Activated CD4-positive, alpha-beta memory T cell treated with anti-CD3 and anti-CD28 coated beads, Interleukin-2, amount 10 ng/mL, durations not matched to agents 7 days and 5 days (primary cell): Measurements from ENCODE around the gene QKI. TPM values are rescaled to one million over a fixed set of nuclear protein-coding genes. Genes with fewer than 3 reads are reported as not detected.

Experiments used
- CTCF ChIA-PET: fragments of 350-600 bp; sonication (Branson Sonifier 250); formaldehyde crosslinking; loops from one replicate; lab custom pipeline; 2021; ENCODE audit warnings: antibody characterized with exemption, inconsistent platforms; lab: Charles Lee
- POLR2A ChIA-PET: fragments of 350-600 bp; sonication (Branson Sonifier 250); formaldehyde crosslinking; loops from one replicate; lab custom pipeline; 2021; ENCODE audit warnings: antibody characterized with exemption; lab: Charles Lee
- DNase-seq: peaks from one replicate; pipeline ENCODE4 v3.0.0-alpha.2; 2020
- H3K27ac Mint-ChIP-seq: one replicate; pipeline ENCODE4 v1.8.0; 2021; ENCODE audit warnings: mild to moderate bottlenecking, mixed read lengths
- H3K27me3 Mint-ChIP-seq: one replicate; pipeline ENCODE4 v1.8.0; 2021; ENCODE audit warnings: mixed read lengths
- H3K36me3 Mint-ChIP-seq: one replicate; pipeline ENCODE4 v1.8.0; 2021; ENCODE audit warnings: low read depth, mixed read lengths
- H3K4me1 Mint-ChIP-seq: one replicate; pipeline ENCODE4 v1.8.0; 2021; ENCODE audit warnings: mixed read lengths
- H3K4me3 Mint-ChIP-seq: one replicate; pipeline ENCODE4 v1.8.0; 2021; ENCODE audit warnings: mild to moderate bottlenecking, mixed read lengths
- H3K9me3 Mint-ChIP-seq: one replicate; pipeline ENCODE4 v1.8.0; 2021; ENCODE audit warnings: mixed read lengths
- total RNA-seq, 2 experiments: library from RNA; stranded (reverse); gene quantifications; one replicate each; pipeline ENCODE4 v1.2.3, GENCODE V29; 2021

QKI gene
- total RNA-seq = 10 to 100 TPM; 67.6 to 74.6 TPM

DNA sequence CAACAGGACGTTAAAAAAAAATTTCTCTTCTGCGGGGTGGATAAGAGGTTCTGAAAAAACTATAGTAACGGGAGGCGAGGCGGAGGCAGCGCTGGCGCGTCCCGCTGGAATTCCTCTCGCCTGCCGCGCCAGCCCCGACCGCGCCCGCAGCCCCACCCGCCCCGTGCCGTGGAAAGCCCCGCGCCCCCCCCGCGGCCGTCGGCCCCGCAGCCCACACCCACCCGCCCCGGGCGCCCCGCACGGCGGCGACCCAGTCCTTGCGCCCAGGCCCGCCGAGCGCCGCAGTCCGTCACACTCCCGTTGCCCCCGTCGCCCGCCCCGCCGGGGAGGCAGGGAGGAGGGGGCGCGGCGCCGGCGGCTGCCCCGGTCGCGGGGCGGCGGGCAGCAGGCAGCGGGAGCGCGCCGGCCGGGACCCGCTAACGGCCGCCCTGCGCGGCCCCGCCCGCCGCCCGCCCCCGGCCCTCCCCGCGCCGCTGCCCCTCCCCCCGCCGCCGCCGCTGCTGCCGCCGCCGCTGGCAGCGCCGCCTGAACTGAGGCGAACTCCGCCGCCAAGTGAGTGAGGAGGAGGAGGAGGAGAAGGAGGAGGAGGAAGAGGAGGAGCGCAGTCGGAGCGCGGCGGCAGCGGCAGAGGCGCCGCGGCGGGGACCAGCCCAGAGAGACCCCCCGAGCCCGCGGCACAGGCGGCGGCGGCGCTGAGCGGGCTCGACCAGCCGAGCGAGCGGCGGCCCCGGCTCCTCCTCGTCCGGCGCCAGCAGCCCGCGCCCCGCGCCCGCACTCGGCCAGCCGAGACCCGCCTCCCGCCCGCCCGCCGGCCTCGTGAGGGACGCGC is at the start of gene QKI:
TSS of gene QKI (plus strand) at position 602 of the 829 bp plus-strand sequence. CDS start 476 bp downstream, outside the sequence.
- peaks cover 38% of the 10 kb centered on the region for H3K4me1 Mint-ChIP-seq
- H3K4me3 Mint-ChIP-seq = peak within 1 kb of the TSS; percentile 78
- peak; percentile 78 for DNase-seq
- H3K9me3 Mint-ChIP-seq = no peaks in the 10 kb centered on the region
- CTCF ChIA-PET = interaction anchor here (2.6 kb wide), 1 partner anchor 47 kb away, joined by 12 read pairs; no protein-coding TSS in a partner anchor
- POLR2A ChIA-PET = interaction anchor here (1.2 to 2.4 kb wide), 5 partner anchors 8 to 47 kb away, joined by 4 to 24 read pairs (median 7); no protein-coding TSS in a partner anchor
- peaks cover 2% of the 10 kb centered on the region for H3K36me3 Mint-ChIP-seq
- peak within 1 kb of the TSS; percentile 91 for H3K27ac Mint-ChIP-seq
- peaks cover 8% of the 10 kb centered on the region for H3K27me3 Mint-ChIP-seq

- ChIA-PET POLR2A (no interaction called here), CTCF (no interaction called here)
- Mint-ChIP-seq H3K4me1 (no peaks in the 10 kb centered on the region), H3K9me3 (no peaks in the 10 kb centered on the region), H3K4me3 (no peak overlapping the region), H3K27me3 (peaks cover 12% of the 10 kb centered on the region), H3K27ac (no peak overlapping the region), H3K36me3 (no peaks in the 10 kb centered on the region)
- no peak for DNase-seq
Observed at GRCh38 chr6:163366288-163366687, 48.2 kb upstream of the QKI start.

DNA sequence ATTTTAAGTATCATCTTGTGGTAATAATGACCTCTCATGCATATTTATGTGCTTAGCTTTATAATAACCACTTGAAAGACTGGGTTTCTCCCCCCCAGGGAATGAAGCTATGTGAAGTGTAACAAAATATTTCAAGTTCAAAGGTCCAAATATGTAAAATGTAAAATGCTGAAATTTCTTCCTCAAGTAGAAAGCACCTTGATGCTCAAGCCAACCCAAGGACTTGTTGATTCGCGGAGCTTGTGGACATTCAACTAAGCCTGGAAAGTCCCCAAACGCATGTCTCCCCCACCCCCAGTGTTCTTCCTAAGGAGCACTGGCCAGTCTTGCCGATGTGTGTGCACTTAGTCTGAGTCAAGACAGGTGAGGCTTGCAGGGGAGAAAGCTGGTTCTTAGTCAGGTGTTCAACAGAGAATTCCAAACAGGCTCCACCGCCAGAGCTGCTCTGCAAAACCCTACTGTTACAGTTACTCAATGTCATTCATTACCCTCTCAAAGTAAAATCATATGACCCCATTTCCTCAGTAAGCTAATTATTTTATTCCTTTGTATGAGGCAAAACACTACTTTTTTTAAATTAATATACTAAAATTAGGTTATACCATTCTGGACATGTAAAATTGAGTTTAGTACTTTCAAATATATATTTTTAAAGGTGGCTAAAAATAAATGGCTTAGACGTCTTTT is 46.9 kb upstream of the QKI start:
- no peak for DNase-seq
- Mint-ChIP-seq H3K9me3 (no peaks in the 10 kb centered on the region), H3K27ac (no peak overlapping the region), H3K27me3 (peaks cover 13% of the 10 kb centered on the region), H3K4me1 (no peaks in the 10 kb centered on the region), H3K36me3 (no peaks in the 10 kb centered on the region), H3K4me3 (no peak overlapping the region)
- CTCF ChIA-PET = no interaction called here
- POLR2A ChIA-PET = no interaction called here

DNA sequence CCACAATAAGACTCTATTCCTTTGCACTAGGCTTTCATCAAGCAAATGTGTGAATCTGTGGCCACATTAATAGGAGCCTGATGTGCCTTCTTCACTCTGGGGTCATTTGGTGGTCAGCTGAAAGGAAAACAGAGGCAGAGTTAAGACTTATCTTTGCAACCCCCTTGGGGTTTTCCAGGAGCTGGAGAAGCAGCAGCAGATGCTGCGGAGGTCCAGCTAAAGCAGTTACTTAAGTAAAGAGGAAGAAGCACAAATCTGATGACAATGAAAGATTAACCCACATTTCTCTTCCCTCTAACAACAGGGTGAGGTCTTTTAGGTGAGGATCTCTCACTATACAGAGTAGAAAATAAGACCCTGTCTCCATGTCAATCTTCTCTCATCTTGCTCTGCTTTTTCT is 45.4 kb upstream of the QKI start:
- ChIA-PET CTCF (no interaction called here), POLR2A (no interaction called here)
- Mint-ChIP-seq H3K9me3 (no peaks in the 10 kb centered on the region), H3K27ac (no peak overlapping the region), H3K4me1 (no peaks in the 10 kb centered on the region), H3K27me3 (peaks cover 13% of the 10 kb centered on the region), H3K36me3 (no peaks in the 10 kb centered on the region), H3K4me3 (no peak overlapping the region)
- no peak for DNase-seq

DNA sequence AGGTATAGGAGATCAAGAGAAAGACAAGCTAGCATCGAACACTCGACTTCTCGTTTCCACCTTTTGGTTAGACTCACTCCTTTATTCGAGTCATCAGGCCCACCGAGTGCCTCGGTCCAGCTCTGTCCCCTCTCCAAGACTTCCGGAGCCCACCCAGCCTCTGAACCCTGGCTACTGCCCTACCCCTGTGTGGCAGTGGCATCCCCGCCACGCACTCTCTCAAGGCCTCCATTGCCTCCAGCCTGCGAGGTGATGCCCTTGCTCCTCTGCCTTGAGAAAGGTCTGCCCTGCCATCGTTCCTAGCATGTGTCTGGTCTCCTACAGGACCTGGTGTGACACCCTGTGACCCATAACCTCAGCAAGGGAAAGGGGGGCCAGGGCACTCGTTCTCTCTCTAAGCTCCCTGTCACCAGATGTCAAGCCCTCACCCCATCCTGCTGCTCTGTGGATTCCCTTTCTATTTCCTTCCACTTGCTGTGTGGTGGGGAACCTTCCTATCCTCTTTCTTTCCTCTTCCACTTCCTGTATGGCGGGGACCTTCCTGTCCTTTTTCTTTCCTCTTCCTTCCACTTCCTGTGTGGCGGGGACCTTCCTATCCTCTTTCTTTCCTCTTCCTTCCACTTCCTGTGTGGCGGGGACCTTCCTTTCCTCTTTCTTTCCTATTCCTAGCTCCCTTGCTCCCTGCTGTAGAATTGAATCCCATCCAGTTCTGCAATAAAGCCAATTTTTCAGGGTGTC is 44.7 kb upstream of the QKI start:
- CTCF ChIA-PET = no interaction called here
- no peaks in the 10 kb centered on the region for H3K9me3 Mint-ChIP-seq
- POLR2A ChIA-PET = no interaction called here
- H3K4me3 Mint-ChIP-seq = no peak overlapping the region
- no peak for DNase-seq
- no peak overlapping the region for H3K27ac Mint-ChIP-seq
- no peaks in the 10 kb centered on the region for H3K4me1 Mint-ChIP-seq
- H3K36me3 Mint-ChIP-seq = no peaks in the 10 kb centered on the region
- peaks cover 13% of the 10 kb centered on the region for H3K27me3 Mint-ChIP-seq

- CTCF ChIA-PET = no interaction called here
- Mint-ChIP-seq H3K9me3 (no peaks in the 10 kb centered on the region), H3K27ac (no peak overlapping the region), H3K4me1 (no peaks in the 10 kb centered on the region), H3K36me3 (no peaks in the 10 kb centered on the region), H3K4me3 (no peak overlapping the region), H3K27me3 (peaks cover 13% of the 10 kb centered on the region)
- POLR2A ChIA-PET = no interaction called here
- DNase-seq = no peak
Observed at GRCh38 chr6:163370464-163371117, 43.9 kb upstream of the QKI start.

GRCh38 chr6:163371129-163371528 is 43.4 kb upstream of the QKI start:
- ChIA-PET CTCF (interaction anchor here (0.6 kb wide), 1 partner anchor 90 kb away, joined by 3 read pairs; no protein-coding TSS in a partner anchor), POLR2A (no interaction called here)
- Mint-ChIP-seq H3K36me3 (no peaks in the 10 kb centered on the region), H3K4me3 (no peak overlapping the region), H3K4me1 (no peaks in the 10 kb centered on the region), H3K9me3 (no peaks in the 10 kb centered on the region), H3K27me3 (peaks cover 13% of the 10 kb centered on the region), H3K27ac (no peak overlapping the region)
- DNase-seq = no peak

- H3K9me3 Mint-ChIP-seq = no peaks in the 10 kb centered on the region
- POLR2A ChIA-PET = no interaction called here
- CTCF ChIA-PET = no interaction called here
- no peak for DNase-seq
- H3K27ac Mint-ChIP-seq = no peak overlapping the region
- no peak overlapping the region for H3K4me3 Mint-ChIP-seq
- no peaks in the 10 kb centered on the region for H3K36me3 Mint-ChIP-seq
- H3K4me1 Mint-ChIP-seq = no peaks in the 10 kb centered on the region
- H3K27me3 Mint-ChIP-seq = peaks cover 13% of the 10 kb centered on the region
Observed at GRCh38 chr6:163373240-163373639, 41.3 kb upstream of the QKI start.

- no peak overlapping the region for H3K4me3 Mint-ChIP-seq
- H3K27me3 Mint-ChIP-seq = peaks cover 7% of the 10 kb centered on the region
- H3K4me1 Mint-ChIP-seq = no peaks in the 10 kb centered on the region
- DNase-seq = no peak
- no peaks in the 10 kb centered on the region for H3K36me3 Mint-ChIP-seq
- POLR2A ChIA-PET = no interaction called here
- no peak overlapping the region for H3K27ac Mint-ChIP-seq
- CTCF ChIA-PET = no interaction called here
- H3K9me3 Mint-ChIP-seq = no peaks in the 10 kb centered on the region
Observed at GRCh38 chr6:163375361-163375760, 39.2 kb upstream of the QKI start.

GRCh38 chr6:163376187-163376586 is 38.3 kb upstream of the QKI start:
- no peak overlapping the region for H3K4me3 Mint-ChIP-seq
- no peaks in the 10 kb centered on the region for H3K9me3 Mint-ChIP-seq
- no peak overlapping the region for H3K27ac Mint-ChIP-seq
- DNase-seq = no peak
- POLR2A ChIA-PET = no interaction called here
- H3K36me3 Mint-ChIP-seq = no peaks in the 10 kb centered on the region
- peaks cover 3% of the 10 kb centered on the region for H3K27me3 Mint-ChIP-seq
- H3K4me1 Mint-ChIP-seq = no peaks in the 10 kb centered on the region
- CTCF ChIA-PET = no interaction called here

- Mint-ChIP-seq H3K4me1 (no peaks in the 10 kb centered on the region), H3K9me3 (no peaks in the 10 kb centered on the region), H3K36me3 (no peaks in the 10 kb centered on the region), H3K27ac (no peak overlapping the region), H3K27me3 (no peaks in the 10 kb centered on the region), H3K4me3 (no peak overlapping the region)
- ChIA-PET POLR2A (no interaction called here), CTCF (no interaction called here)
- DNase-seq = no peak
Observed at GRCh38 chr6:163377561-163377960, 37.0 kb upstream of the QKI start.

DNA sequence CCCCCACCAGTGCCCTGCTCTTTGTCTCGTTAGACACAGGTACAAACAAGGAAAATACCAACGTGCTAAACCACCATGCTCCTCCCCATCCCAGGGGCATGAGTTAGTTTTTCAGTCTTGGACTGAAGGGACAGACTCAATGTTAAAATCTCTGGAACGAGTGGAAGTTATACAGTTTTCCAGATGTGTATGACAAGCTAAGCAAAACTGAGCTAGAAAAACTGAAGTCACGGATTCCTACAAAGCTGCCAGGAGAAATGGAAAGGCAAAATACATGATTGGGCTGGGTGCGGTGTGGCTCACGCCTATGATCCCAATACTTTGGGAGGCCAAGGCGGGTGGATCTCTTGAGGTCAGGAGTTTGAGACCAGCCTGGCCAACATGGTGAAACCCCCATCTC is 34.3 kb upstream of the QKI start:
- ChIA-PET CTCF (no interaction called here), POLR2A (no interaction called here)
- Mint-ChIP-seq H3K9me3 (no peaks in the 10 kb centered on the region), H3K4me3 (no peak overlapping the region), H3K27ac (no peak overlapping the region), H3K4me1 (no peaks in the 10 kb centered on the region), H3K27me3 (no peaks in the 10 kb centered on the region), H3K36me3 (no peaks in the 10 kb centered on the region)
- DNase-seq = no peak
